Tibial artery (tissue), 4 donors: ENCODE data around the gene BTBD9.

ENCODE experiments used
- DNase-seq, 2 donors: peaks; one replicate each; pipeline ENCODE4 v3.0.0-alpha.2; 2019
- H3K27ac ChIP-seq, 2 donors: fragments of 200-600 bp; sonication (generic) in 1 of 2; 1 replicate in 1 of 2; 2 replicates in 1 of 2; pipeline ENCODE4 v1.5.1; 2018 to 2019; ENCODE audit warnings: mild to moderate bottlenecking in 1 of 2
- H3K27me3 ChIP-seq, 2 donors: fragments of 200-600 bp; sonication (generic) in 1 of 2; one replicate each; pipeline versions ENCODE4 v1.5.1 to v1.6.0; 2016 to 2019
- H3K36me3 ChIP-seq, 3 donors: fragments of 200-600 bp; sonication (generic) in 2 of 3; one replicate each; pipeline ENCODE4 v1.5.1; 2016 to 2019; ENCODE audit warnings: mild to moderate bottlenecking in 2 of 3
- H3K4me1 ChIP-seq, 4 donors: fragments of 200-600 bp; sonication (generic) in 2 of 4; 1 replicate in 3 of 4; 2 replicates in 1 of 4; pipeline ENCODE4 v1.5.1; 2016 to 2019
- H3K4me3 ChIP-seq, 2 donors: fragments of 200-600 bp; sonication (generic) in 1 of 2; 1 replicate in 1 of 2; 2 replicates in 1 of 2; pipeline ENCODE4 v1.5.1; 2018 to 2019; ENCODE audit warnings: mild to moderate bottlenecking in 2 of 2
- H3K9me3 ChIP-seq, 3 donors: fragments of 200-600 bp; sonication (generic) in 1 of 3; one replicate each; pipeline ENCODE4 v1.5.1; 2016 to 2019
- CTCF ChIP-seq, 2 experiments: fragments of 200-600 bp in 1 of 2; fragments of 450-650 bp in 1 of 2; IDR thresholded peaks; one replicate each; pipeline ENCODE4 v1.5.1; 2017 to 2019; ENCODE audit warnings: antibody characterized with exemption in 2 of 2, mild to moderate bottlenecking in 1 of 2, moderate library complexity in 1 of 2
- intact Hi-C: fragments of 100-400 bp; cut with DNase I; formaldehyde crosslinking; loops from one replicate; pipeline ENCODE4 v1.15.0; 2023; ENCODE audit warnings: low total_unique reads

The BTBD9 gene

GRCh38 chr6:38154731-38155130, 485.0 kb downstream of the BTBD9 start:
- no peak for TF ChIP-seq CTCF (IDR thresholded peaks at IDR 0.05)
- H3K27ac ChIP-seq: no peak overlapping the region

GRCh38 chr6:38153798-38154345, 485.9 kb downstream of the BTBD9 start:
- H3K27me3 ChIP-seq: no peaks in the 10 kb centered on the region
- no peak overlapping the region for H3K27ac ChIP-seq
- H3K4me3 ChIP-seq: no peak overlapping the region
- no peaks in the 10 kb centered on the region for H3K4me1 ChIP-seq
- intact Hi-C loops: no loop called here
- H3K9me3 ChIP-seq: no peaks in the 10 kb centered on the region
- no peak for TF ChIP-seq CTCF (IDR thresholded peaks at IDR 0.05)
- peaks cover 9 to 31% (median 26%) of the 10 kb centered on the region in 3 donors for H3K36me3 ChIP-seq
- DNase-seq: peak in 1 of 2 donors; percentile 7

More at GRCh38 chr6:38154731-38155130, 485.0 kb downstream of the BTBD9 start:
- intact Hi-C loops: no loop called here
- Histone ChIP-seq H3K4me1 (no peaks in the 10 kb centered on the region), H3K36me3 (peaks cover 9 to 31% (median 26%) of the 10 kb centered on the region in 3 donors), H3K27me3 (no peaks in the 10 kb centered on the region), H3K9me3 (no peaks in the 10 kb centered on the region), H3K4me3 (no peak overlapping the region)
- DNase-seq: peak in 1 of 2 donors; percentile 17

GRCh38 chr6:38153076-38153797, 486.5 kb downstream of the BTBD9 start:
- Histone ChIP-seq H3K27me3 (no peaks in the 10 kb centered on the region), H3K4me1 (no peaks in the 10 kb centered on the region), H3K4me3 (no peak overlapping the region), H3K27ac (no peak overlapping the region), H3K36me3 (peaks cover 9 to 31% (median 26%) of the 10 kb centered on the region in 3 donors), H3K9me3 (no peaks in the 10 kb centered on the region)
- peak in 1 of 2 donors; percentile 13 for DNase-seq
- intact Hi-C loops: no loop called here
- no peak for TF ChIP-seq CTCF (IDR thresholded peaks at IDR 0.05)

GRCh38 chr6:38152620-38153019, 487.1 kb downstream of the BTBD9 start:
- Histone ChIP-seq H3K4me1 (no peaks in the 10 kb centered on the region), H3K4me3 (no peak overlapping the region), H3K36me3 (peaks cover 9 to 31% (median 26%) of the 10 kb centered on the region in 3 donors), H3K27me3 (no peaks in the 10 kb centered on the region), H3K27ac (no peak overlapping the region), H3K9me3 (no peaks in the 10 kb centered on the region)
- intact Hi-C loops: no loop called here
- DNase-seq: no peak
- TF ChIP-seq CTCF (IDR thresholded peaks at IDR 0.05): no peak

GRCh38 chr6:38151580-38152500, 487.9 kb downstream of the BTBD9 start:
- peaks cover 9 to 31% (median 26%) of the 10 kb centered on the region in 3 donors for H3K36me3 ChIP-seq
- DNase-seq: peak in 1 of 2 donors; percentile 17

More at GRCh38 chr6:38151580-38152500, 487.9 kb downstream of the BTBD9 start:
- TF ChIP-seq CTCF (IDR thresholded peaks at IDR 0.05): no peak
- H3K27me3 ChIP-seq: no peaks in the 10 kb centered on the region
- no peak overlapping the region for H3K4me3 ChIP-seq
- H3K9me3 ChIP-seq: no peaks in the 10 kb centered on the region
- no peaks in the 10 kb centered on the region for H3K4me1 ChIP-seq
- H3K27ac ChIP-seq: no peak overlapping the region
- intact Hi-C loops: no loop called here
